HepG2 (cell line): ENCODE results near the gene E2F1. TPM values are rescaled to one million over a fixed set of nuclear protein-coding genes. Genes with fewer than 3 reads are reported as not detected.

ENCODE experiments used
- AHR ChIP-seq: IDR thresholded peaks from 2 replicates; pipeline ENCODE4 v1.6.1; 2018; ENCODE audit warnings: missing genetic modification reagents, missing compliant biosample characterization
- CC2D1A ChIP-seq: sonication (generic); formaldehyde crosslinking; IDR thresholded peaks from 2 replicates; pipeline ENCODE4 v1.8.1; 2023; ENCODE audit warnings: mild to moderate bottlenecking, missing genetic modification reagents
- ELF3 ChIP-seq: IDR thresholded peaks from 2 replicates; pipeline ENCODE4 v1.6.1; 2016; ENCODE audit warnings: missing genetic modification reagents, missing compliant biosample characterization
- NR2C2 ChIP-seq: sonication (generic); formaldehyde crosslinking; IDR thresholded peaks from 2 replicates; pipeline ENCODE4 v1.4.0; 2020; ENCODE audit warnings: missing genetic modification reagents, mild to moderate bottlenecking, moderate library complexity, borderline replicate concordance
- RFX1 ChIP-seq: fragments of 450-650 bp; IDR thresholded peaks from 2 replicates; pipeline ENCODE4 v1.6.1; 2017
- SAP130 ChIP-seq: IDR thresholded peaks from 2 replicates; pipeline ENCODE4 v1.6.1; 2016; ENCODE audit warnings: low read depth
- SP5 ChIP-seq: IDR thresholded peaks from 2 replicates; pipeline ENCODE4 v1.6.1; 2016; ENCODE audit warnings: low read depth, borderline replicate concordance
- ZNF501 ChIP-seq: sonication (generic); formaldehyde crosslinking; IDR thresholded peaks from 2 replicates; pipeline ENCODE4 v1.5.1; 2020; ENCODE audit warnings: mild to moderate bottlenecking, moderate library complexity, missing genetic modification reagents
- polyA plus RNA-seq, 8 experiments: library from polyadenylated mRNA; depleted of rRNA in 3 of 8; stranded (reverse) in 7 of 8; unstranded in 1 of 8; fragments of >200 nt; fragmentation: Illumina TruSeq in 4 of 8; extraction: Trizol in 4 of 8; gene quantifications; 2 replicates each; pipeline versions ENCODE4 v1.2.1 to v1.2.3, GENCODE V29; 2011 to 2016; ENCODE audit warnings: low read depth in 4 of 8, missing spikeins in 1 of 8, mixed read lengths in 1 of 8; ENCODE audit not compliant: insufficient read depth in 1 of 8
- total RNA-seq, 5 experiments: library from RNA; depleted of rRNA; stranded (reverse); fragments of >200 nt; fragmentation: Illumina TruSeq; extraction: Trizol; gene quantifications; 2 replicates each; pipeline ENCODE4 v1.2.3, GENCODE V29; 2016; ENCODE audit warnings: low read depth in 1 of 5
- TF ChIP-seq, protein P1 (sequence below): sonication (generic); formaldehyde crosslinking; IDR thresholded peaks from 2 replicates; pipeline ENCODE4 v1.5.0; 2020; ENCODE audit warnings: missing genetic modification reagents, mild to moderate bottlenecking, borderline replicate concordance
- TF ChIP-seq, protein P2 (sequence below): IDR thresholded peaks from 2 replicates; pipeline ENCODE4 v1.6.1; 2016; ENCODE audit warnings: mild to moderate bottlenecking
- TF ChIP-seq, protein P3 (sequence below): sonication (generic); formaldehyde crosslinking; IDR thresholded peaks from 2 replicates; pipeline ENCODE4 v1.5.0; 2020; ENCODE audit warnings: mild to moderate bottlenecking, missing genetic modification reagents, borderline replicate concordance
- TF ChIP-seq, protein P4 (sequence below): sonication (generic); formaldehyde crosslinking; IDR thresholded peaks from 2 replicates; pipeline ENCODE4 v1.5.1; 2020; ENCODE audit warnings: mild to moderate bottlenecking, missing genetic modification reagents, borderline replicate concordance
- TF ChIP-seq, protein P5 (sequence below), 2 experiments: sonication (generic) in 1 of 2; formaldehyde crosslinking in 1 of 2; IDR thresholded peaks; 2 replicates each; pipeline versions ENCODE4 v1.5.1 to v1.6.1; 2011 to 2020; ENCODE audit warnings: borderline replicate concordance in 1 of 2, low read depth in 1 of 2, low read length in 1 of 2, mild to moderate bottlenecking in 1 of 2, missing genetic modification reagents in 1 of 2, moderate library complexity in 1 of 2

Gene E2F1
- total and polyA plus RNA-seq, 2 of the 13 experiments (the other 11 are each of a cell fraction or from before 2014, with no cell fraction given) = 25.5 to 39.4 TPM

DNA sequence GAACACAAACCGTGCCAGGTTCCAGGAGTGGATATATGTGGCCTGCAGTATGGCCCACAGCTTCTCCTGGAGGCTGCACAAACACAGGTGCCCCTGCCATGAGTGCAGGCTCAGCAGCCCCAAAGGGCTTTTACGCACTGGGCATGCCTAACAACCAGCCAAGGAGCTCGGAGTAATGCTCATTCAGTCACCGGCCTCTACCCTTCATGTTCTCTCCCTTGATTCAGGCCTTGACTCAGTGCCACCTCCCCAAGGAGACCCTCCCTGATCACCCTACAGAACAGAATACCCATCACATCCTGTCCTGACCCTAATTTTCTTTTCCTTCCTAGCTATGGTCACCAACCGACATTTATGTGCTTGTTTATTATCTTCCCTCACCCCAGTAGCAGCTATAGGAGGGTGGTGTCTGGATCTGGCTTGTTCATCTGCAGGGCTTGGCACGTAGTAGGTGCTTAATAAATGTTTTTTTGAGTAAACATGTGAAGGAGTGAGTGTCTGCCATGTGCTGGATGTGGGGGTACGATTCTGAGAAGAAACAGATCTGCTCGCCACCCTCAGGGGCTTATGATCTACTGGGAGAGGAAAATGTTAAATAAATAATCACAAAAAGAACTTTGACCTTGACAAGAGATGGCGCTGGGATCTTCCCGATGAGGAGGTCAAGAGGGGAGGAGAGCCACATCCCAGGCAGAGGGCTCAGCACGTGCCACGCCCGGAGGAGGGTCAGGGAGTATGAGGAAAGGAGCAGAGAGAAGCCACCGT is 24.7 kb upstream of the E2F1 start (continued):
- TF ChIP-seq, protein P1, sequence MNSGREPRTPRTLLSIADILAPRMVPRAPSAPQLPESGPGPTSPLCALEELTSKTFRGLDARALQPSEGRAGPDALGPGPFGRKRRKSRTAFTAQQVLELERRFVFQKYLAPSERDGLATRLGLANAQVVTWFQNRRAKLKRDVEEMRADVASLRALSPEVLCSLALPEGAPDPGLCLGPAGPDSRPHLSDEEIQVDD (CRISPR knock-in tag) = no peak
- TF ChIP-seq ZNF501 (CRISPR knock-in tag) = 0 out of 2 replicates have a peak, but pooled peaks have one; percentile 25
- TF ChIP-seq, protein P2, sequence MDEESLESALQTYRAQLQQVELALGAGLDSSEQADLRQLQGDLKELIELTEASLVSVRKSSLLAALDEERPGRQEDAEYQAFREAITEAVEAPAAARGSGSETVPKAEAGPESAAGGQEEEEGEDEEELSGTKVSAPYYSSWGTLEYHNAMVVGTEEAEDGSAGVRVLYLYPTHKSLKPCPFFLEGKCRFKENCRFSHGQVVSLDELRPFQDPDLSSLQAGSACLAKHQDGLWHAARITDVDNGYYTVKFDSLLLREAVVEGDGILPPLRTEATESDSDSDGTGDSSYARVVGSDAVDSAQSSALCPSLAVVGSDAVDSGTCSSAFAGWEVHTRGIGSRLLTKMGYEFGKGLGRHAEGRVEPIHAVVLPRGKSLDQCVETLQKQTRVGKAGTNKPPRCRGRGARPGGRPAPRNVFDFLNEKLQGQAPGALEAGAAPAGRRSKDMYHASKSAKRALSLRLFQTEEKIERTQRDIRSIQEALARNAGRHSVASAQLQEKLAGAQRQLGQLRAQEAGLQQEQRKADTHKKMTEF (CRISPR knock-in tag) = 0 out of 2 replicates have a peak, but pooled peaks have one; percentile 23
- no peak for TF ChIP-seq CC2D1A (CRISPR knock-in tag)
- no peak for TF ChIP-seq AHR (CRISPR knock-in tag)
- peak; percentile 53 for TF ChIP-seq SP5
- TF ChIP-seq, protein P3, sequence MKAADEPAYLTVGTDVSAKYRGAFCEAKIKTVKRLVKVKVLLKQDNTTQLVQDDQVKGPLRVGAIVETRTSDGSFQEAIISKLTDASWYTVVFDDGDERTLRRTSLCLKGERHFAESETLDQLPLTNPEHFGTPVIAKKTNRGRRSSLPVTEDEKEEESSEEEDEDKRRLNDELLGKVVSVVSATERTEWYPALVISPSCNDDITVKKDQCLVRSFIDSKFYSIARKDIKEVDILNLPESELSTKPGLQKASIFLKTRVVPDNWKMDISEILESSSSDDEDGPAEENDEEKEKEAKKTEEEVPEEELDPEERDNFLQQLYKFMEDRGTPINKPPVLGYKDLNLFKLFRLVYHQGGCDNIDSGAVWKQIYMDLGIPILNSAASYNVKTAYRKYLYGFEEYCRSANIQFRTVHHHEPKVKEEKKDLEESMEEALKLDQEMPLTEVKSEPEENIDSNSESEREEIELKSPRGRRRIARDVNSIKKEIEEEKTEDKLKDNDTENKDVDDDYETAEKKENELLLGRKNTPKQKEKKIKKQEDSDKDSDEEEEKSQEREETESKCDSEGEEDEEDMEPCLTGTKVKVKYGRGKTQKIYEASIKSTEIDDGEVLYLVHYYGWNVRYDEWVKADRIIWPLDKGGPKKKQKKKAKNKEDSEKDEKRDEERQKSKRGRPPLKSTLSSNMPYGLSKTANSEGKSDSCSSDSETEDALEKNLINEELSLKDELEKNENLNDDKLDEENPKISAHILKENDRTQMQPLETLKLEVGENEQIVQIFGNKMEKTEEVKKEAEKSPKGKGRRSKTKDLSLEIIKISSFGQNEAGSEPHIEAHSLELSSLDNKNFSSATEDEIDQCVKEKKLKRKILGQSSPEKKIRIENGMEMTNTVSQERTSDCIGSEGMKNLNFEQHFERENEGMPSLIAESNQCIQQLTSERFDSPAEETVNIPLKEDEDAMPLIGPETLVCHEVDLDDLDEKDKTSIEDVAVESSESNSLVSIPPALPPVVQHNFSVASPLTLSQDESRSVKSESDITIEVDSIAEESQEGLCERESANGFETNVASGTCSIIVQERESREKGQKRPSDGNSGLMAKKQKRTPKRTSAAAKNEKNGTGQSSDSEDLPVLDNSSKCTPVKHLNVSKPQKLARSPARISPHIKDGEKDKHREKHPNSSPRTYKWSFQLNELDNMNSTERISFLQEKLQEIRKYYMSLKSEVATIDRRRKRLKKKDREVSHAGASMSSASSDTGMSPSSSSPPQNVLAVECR (CRISPR knock-in tag) = peak; percentile 35; the same call in 1 of the 2 replicates
- TF ChIP-seq SAP130 (CRISPR knock-in tag) = peak; percentile 50; the same call in 1 of the 2 replicates
- 0 out of 2 replicates have a peak, but pooled peaks have one; percentile 30 for TF ChIP-seq NR2C2 (CRISPR knock-in tag)
- TF ChIP-seq, protein P4, sequence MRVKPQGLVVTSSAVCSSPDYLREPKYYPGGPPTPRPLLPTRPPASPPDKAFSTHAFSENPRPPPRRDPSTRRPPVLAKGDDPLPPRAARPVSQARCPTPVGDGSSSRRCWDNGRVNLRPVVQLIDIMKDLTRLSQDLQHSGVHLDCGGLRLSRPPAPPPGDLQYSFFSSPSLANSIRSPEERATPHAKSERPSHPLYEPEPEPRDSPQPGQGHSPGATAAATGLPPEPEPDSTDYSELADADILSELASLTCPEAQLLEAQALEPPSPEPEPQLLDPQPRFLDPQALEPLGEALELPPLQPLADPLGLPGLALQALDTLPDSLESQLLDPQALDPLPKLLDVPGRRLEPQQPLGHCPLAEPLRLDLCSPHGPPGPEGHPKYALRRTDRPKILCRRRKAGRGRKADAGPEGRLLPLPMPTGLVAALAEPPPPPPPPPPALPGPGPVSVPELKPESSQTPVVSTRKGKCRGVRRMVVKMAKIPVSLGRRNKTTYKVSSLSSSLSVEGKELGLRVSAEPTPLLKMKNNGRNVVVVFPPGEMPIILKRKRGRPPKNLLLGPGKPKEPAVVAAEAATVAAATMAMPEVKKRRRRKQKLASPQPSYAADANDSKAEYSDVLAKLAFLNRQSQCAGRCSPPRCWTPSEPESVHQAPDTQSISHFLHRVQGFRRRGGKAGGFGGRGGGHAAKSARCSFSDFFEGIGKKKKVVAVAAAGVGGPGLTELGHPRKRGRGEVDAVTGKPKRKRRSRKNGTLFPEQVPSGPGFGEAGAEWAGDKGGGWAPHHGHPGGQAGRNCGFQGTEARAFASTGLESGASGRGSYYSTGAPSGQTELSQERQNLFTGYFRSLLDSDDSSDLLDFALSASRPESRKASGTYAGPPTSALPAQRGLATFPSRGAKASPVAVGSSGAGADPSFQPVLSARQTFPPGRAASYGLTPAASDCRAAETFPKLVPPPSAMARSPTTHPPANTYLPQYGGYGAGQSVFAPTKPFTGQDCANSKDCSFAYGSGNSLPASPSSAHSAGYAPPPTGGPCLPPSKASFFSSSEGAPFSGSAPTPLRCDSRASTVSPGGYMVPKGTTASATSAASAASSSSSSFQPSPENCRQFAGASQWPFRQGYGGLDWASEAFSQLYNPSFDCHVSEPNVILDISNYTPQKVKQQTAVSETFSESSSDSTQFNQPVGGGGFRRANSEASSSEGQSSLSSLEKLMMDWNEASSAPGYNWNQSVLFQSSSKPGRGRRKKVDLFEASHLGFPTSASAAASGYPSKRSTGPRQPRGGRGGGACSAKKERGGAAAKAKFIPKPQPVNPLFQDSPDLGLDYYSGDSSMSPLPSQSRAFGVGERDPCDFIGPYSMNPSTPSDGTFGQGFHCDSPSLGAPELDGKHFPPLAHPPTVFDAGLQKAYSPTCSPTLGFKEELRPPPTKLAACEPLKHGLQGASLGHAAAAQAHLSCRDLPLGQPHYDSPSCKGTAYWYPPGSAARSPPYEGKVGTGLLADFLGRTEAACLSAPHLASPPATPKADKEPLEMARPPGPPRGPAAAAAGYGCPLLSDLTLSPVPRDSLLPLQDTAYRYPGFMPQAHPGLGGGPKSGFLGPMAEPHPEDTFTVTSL (CRISPR knock-in tag) = 0 out of 2 replicates have a peak, but pooled peaks have one; percentile 16
- TF ChIP-seq, protein P5, sequence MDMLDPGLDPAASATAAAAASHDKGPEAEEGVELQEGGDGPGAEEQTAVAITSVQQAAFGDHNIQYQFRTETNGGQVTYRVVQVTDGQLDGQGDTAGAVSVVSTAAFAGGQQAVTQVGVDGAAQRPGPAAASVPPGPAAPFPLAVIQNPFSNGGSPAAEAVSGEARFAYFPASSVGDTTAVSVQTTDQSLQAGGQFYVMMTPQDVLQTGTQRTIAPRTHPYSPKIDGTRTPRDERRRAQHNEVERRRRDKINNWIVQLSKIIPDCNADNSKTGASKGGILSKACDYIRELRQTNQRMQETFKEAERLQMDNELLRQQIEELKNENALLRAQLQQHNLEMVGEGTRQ (IDR thresholded peaks at IDR 0.05; ENCODE audit: low read depth, low read length) = no peak
- TF ChIP-seq, protein P5 (CRISPR knock-in tag; IDR thresholded peaks at IDR 0.05; ENCODE audit: borderline replicate concordance) = peak; percentile 31; the same call in 1 of the 2 replicates
- TF ChIP-seq ELF3 (CRISPR knock-in tag) = peak; percentile 53; the same call in 1 of the 2 replicates
- TF ChIP-seq RFX1 = no peak
